SIG-M5 treated with dmso at 0.1 percent for 504 hours (cell line): ENCODE data around the gene MMS22L.

ENCODE experiments used
- DNase-seq: peaks from one replicate; lab custom pipeline; 2025; ENCODE audit not compliant: unreplicated experiment; lab: John Stamatoyannopoulos, UW

Gene MMS22L

DNA sequence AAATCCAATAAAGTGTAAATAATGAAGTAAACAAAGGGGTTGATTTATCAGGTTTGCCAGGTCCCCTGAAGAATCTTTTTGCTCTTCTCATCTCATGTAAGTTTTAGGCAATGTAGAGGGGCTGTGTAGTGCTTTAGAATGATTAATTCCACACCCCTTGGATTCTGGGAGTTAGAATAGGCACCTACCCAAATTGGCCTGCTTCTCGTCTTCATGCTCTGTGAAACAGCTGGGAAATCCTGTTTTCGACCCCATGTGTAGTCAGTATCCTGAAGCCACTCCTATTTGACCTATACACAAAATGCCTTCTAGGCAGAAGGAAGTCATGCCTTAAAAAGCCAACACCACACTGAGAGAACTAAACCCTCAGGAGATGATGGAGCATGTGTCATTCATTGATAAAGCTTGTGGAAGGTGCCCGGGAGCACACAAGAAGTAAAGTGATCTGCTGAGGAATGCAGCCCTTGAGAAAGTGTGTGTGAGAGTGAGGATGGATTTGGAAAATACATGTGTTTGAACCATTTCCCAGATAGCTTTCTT is 187.6 kb downstream of the MMS22L start:
- no peak for DNase-seq

DNA sequence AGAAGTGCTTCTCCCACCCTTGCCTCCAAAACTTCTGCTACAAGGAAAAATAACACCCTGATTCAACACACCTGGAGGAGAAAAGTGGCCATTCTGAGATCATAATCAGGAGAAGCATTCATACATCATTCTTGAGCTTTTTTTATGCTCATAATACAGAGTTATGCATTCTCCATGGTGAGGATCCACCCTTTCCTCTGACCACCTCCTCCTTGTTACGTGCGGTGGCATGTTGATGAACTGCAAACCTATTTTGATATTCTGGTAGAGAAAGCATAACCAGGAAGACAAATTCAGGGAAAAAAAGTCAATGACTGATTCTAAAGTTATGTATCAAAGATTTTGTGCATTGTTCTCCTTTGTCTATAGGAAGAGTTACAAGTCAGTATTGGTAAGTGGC is 188.6 kb downstream of the MMS22L start:
- no peak for DNase-seq

DNA sequence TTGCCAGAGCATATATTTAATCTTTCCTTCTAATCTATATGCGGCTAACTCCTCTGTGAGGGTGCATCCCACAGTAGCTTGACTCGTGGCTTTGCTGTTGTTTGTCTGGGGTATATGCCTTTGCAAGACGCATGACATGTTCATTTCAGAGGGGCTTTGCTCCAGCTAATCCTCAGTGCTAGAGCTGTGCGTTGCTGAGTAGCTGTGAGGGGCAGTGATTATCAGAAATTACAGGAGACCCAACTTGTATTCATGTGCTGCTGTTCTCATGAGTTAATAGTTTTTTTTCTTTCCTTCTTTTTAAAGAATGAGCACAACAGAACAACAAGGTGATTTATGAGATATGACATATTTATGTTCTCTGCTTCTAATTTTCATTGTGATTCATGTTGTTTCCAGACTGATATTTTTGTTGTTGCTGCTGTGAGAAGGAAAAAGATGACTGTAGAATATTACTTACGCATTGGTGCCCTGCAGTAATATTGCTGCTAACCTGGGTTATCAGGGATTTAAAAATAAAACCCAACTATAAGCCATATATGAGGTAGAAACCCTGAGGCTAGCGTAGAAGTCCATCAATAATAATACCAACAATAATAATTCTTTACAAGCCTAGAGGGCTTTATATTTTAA is 190.2 kb downstream of the MMS22L start:
- no peak for DNase-seq
